HL-60 (cell line): ENCODE results near the gene RNF151.

Experiments
- DNase-seq, 2 experiments: peaks; one replicate each; pipeline ENCODE4 v3.0.0-alpha.2; 2010 to 2020; ENCODE audit warnings: low read depth in 1 of 2, low spot score in 1 of 2
- H3K27ac ChIP-seq: fragments of 250-450 bp; sonication (Bioruptor Pico); replicated peaks from 2 replicates; pipeline ENCODE4 v1.5.1; 2020; ENCODE audit warnings: mild to moderate bottlenecking, moderate library complexity
- H3K27me3 ChIP-seq: fragments of 250-450 bp; sonication (Bioruptor Pico); 2 replicates; pipeline ENCODE4 v1.5.1; 2021; ENCODE audit warnings: mild to moderate bottlenecking, moderate library complexity; ENCODE audit not compliant: insufficient read depth, poor library complexity, severe bottlenecking
- H3K4me3 ChIP-seq: replicated peaks from 2 replicates; pipeline ENCODE4 v1.5.1; 2011; ENCODE audit warnings: mild to moderate bottlenecking, control low read depth, low read length; ENCODE audit not compliant: insufficient read depth
- CTCF ChIP-seq: IDR thresholded peaks from one replicate; pipeline ENCODE4 v1.5.1; 2011; ENCODE audit warnings: low read length, control low read depth, inconsistent platforms; ENCODE audit not compliant: insufficient read depth
- GABPA ChIP-seq: IDR thresholded peaks from 2 replicates; pipeline ENCODE4 v1.6.1; 2012; ENCODE audit warnings: low read depth
- POLR2AphosphoS5 ChIP-seq: IDR thresholded peaks from 2 replicates; pipeline ENCODE4 v1.6.1; 2012; ENCODE audit warnings: low read depth
- SPI1 ChIP-seq: IDR thresholded peaks from 2 replicates; pipeline ENCODE4 v1.6.1; 2012; ENCODE audit warnings: low read depth, mild to moderate bottlenecking, borderline replicate concordance
- TF ChIP-seq, protein P1 (sequence below): IDR thresholded peaks from 2 replicates; pipeline ENCODE4 v1.6.1; 2012; ENCODE audit warnings: low read depth; ENCODE audit not compliant: insufficient replicate concordance

The RNF151 gene

DNA sequence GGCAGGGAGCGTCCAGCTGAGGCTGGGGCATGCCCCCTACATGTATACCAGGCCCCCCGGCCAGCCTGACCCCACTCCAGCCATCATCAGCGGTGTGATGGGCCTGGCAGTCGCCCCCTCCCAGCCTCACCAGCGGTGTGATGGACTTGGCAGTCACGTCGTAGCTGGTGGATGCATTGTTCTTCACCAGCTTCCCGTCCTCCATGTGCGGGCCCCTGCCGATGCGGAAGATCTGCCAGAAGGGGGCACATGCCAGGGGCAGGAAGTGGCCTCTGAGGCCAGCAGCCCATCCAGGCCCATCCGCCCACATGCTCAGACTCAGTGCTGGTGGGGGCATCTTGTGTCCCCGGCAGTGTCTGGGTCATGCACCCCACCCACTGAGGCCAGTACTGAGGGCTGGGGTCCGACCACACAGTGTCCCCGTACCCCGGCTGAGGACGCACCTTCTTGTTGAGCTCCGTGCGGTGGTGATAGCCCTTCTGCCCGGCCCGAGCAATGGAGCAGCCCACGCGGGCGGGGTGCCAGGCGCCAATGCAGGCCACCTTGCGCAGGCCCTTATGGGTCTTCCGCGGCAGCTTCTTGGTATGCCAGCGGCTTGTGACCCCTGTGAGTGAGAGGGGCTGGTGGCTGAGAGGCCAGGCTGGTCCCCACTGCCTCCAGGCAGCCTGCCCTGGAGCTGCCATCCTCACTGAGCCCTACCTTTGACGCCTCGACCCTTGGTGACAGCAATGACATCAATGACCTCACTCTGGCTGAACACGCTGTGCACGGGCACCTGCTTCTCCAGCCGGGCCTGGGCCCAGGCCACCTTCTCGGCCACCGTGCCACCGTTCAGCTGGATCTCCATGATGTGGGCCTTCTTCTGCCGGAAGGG is 19.9 kb upstream of the RNF151 start:
- Histone ChIP-seq H3K4me3 (no peak overlapping the region), H3K27me3 (no peaks in the 10 kb centered on the region)
- TF ChIP-seq, protein P1, sequence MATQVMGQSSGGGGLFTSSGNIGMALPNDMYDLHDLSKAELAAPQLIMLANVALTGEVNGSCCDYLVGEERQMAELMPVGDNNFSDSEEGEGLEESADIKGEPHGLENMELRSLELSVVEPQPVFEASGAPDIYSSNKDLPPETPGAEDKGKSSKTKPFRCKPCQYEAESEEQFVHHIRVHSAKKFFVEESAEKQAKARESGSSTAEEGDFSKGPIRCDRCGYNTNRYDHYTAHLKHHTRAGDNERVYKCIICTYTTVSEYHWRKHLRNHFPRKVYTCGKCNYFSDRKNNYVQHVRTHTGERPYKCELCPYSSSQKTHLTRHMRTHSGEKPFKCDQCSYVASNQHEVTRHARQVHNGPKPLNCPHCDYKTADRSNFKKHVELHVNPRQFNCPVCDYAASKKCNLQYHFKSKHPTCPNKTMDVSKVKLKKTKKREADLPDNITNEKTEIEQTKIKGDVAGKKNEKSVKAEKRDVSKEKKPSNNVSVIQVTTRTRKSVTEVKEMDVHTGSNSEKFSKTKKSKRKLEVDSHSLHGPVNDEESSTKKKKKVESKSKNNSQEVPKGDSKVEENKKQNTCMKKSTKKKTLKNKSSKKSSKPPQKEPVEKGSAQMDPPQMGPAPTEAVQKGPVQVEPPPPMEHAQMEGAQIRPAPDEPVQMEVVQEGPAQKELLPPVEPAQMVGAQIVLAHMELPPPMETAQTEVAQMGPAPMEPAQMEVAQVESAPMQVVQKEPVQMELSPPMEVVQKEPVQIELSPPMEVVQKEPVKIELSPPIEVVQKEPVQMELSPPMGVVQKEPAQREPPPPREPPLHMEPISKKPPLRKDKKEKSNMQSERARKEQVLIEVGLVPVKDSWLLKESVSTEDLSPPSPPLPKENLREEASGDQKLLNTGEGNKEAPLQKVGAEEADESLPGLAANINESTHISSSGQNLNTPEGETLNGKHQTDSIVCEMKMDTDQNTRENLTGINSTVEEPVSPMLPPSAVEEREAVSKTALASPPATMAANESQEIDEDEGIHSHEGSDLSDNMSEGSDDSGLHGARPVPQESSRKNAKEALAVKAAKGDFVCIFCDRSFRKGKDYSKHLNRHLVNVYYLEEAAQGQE: no peak
- no peak for TF ChIP-seq GABPA
- TF ChIP-seq CTCF: no peak
- TF ChIP-seq POLR2AphosphoS5: no peak
- no peak for TF ChIP-seq SPI1

GRCh38 chr16:1947369-1947670 is 19.3 kb upstream of the RNF151 start:
- no peak overlapping the region for H3K27ac ChIP-seq
- H3K27me3 ChIP-seq: no peaks in the 10 kb centered on the region
- H3K4me3 ChIP-seq: no peak overlapping the region
- no peak for DNase-seq
- TF ChIP-seq POLR2AphosphoS5 (no peak), GABPA (no peak)
- TF ChIP-seq, protein P1: no peak

More for the DNA sequence above, 19.9 kb upstream of the RNF151 start:
- no peak overlapping the region for H3K27ac ChIP-seq
- no peak for DNase-seq

GRCh38 chr16:1949507-1949906 is 17.1 kb upstream of the RNF151 start:
- TF ChIP-seq CTCF: no peak
- Histone ChIP-seq H3K27me3 (no peaks in the 10 kb centered on the region), H3K27ac (no peak overlapping the region), H3K4me3 (no peak overlapping the region)
- no peak for DNase-seq

- no peaks in the 10 kb centered on the region for H3K27me3 ChIP-seq
- no peak overlapping the region for H3K27ac ChIP-seq
- H3K4me3 ChIP-seq: no peak overlapping the region
- DNase-seq: no peak
- TF ChIP-seq CTCF (no peak), GABPA (no peak), POLR2AphosphoS5 (no peak), SPI1 (no peak)
- TF ChIP-seq, protein P1: no peak
Observed at GRCh38 chr16:1950047-1950446, 16.6 kb upstream of the RNF151 start.
